Hepatic stellate cell (primary cell): ENCODE data around the gene SERPINB6.
"Not testable (repeated sequence)": the region's sequence is repeated elsewhere in the genome, so short reads cannot be mapped to it uniquely, and the experiment has no call there.

ENCODE experiments used
- DNase-seq: peaks from one replicate; pipeline ENCODE4 v3.0.0; 2011; ENCODE audit warnings: low spot score

The SERPINB6 gene

GRCh38 chr6:2977799-2978590, 6.6 kb upstream of the SERPINB6 start:
- no peak for DNase-seq

- DNase-seq: no peak
Observed at GRCh38 chr6:2977290-2977689, 5.9 kb upstream of the SERPINB6 start.

- DNase-seq: peak; percentile 66
Observed at GRCh38 chr6:2976571-2977085, 5.3 kb upstream of the SERPINB6 start.

- DNase-seq: no peak
Observed at GRCh38 chr6:2976060-2976459, 4.7 kb upstream of the SERPINB6 start.

- DNase-seq: no peak
Observed at GRCh38 chr6:2973676-2974075, 2.3 kb upstream of the SERPINB6 start.

- DNase-seq: not testable (repeated sequence)
Observed at GRCh38 chr6:2973180-2973579, 1.8 kb upstream of the SERPINB6 start.

- DNase-seq: not testable (repeated sequence)
Observed at GRCh38 chr6:2972685-2973084, 1.3 kb upstream of the SERPINB6 start.

- not testable (repeated sequence) for DNase-seq
Observed at GRCh38 chr6:2972219-2972487, 786 bp upstream of the SERPINB6 start.

- DNase-seq: peak; percentile 50
Observed at GRCh38 chr6:2970753-2971419, 481 bp downstream of the SERPINB6 start.

- no peak for DNase-seq
Observed at GRCh38 chr6:2970034-2970685, 1.2 kb downstream of the SERPINB6 start.

GRCh38 chr6:2969549-2969948, 1.8 kb downstream of the SERPINB6 start:
- DNase-seq: no peak

GRCh38 chr6:2968600-2969135, 2.7 kb downstream of the SERPINB6 start:
- no peak for DNase-seq

GRCh38 chr6:2967936-2968335, 3.4 kb downstream of the SERPINB6 start:
- DNase-seq: no peak

GRCh38 chr6:2966347-2966746, 5.0 kb downstream of the SERPINB6 start:
- no peak for DNase-seq

GRCh38 chr6:2964793-2965505, 6.4 kb downstream of the SERPINB6 start:
- DNase-seq: no peak

- no peak for DNase-seq
Observed at GRCh38 chr6:2963756-2964155, 7.6 kb downstream of the SERPINB6 start.

GRCh38 chr6:2962636-2963035, 8.7 kb downstream of the SERPINB6 start:
- DNase-seq: no peak

- no peak for DNase-seq
Observed at GRCh38 chr6:2962004-2962403, 9.4 kb downstream of the SERPINB6 start.

GRCh38 chr6:2961506-2961905, 9.9 kb downstream of the SERPINB6 start:
- DNase-seq: no peak

- no peak for DNase-seq
Observed at GRCh38 chr6:2960935-2961334, 10.4 kb downstream of the SERPINB6 start.

GRCh38 chr6:2959909-2960719, 11.3 kb downstream of the SERPINB6 start:
- peak; percentile 92 for DNase-seq
